Stimulated activated CD8-positive, alpha-beta memory T cell treated with anti-CD3 and anti-CD28 coated beads, Interleukin-15, amount 100 ng/mL, for 1 hour (primary cell): ENCODE data around the gene CDKL1.
"Not testable (repeated sequence)": the region's sequence is repeated elsewhere in the genome, so short reads cannot be mapped to it uniquely, and the experiment has no call there.

Experiments used
- DNase-seq: peaks from one replicate; pipeline ENCODE4 v3.0.0-alpha.2; 2020; ENCODE audit warnings: low read depth

The CDKL1 gene

GRCh38 chr14:50356283-50356682 lies 40.4 kb downstream of the CDKL1 start:
- not testable (repeated sequence) for DNase-seq

- DNase-seq: no peak
These were observed 41.0 kb downstream of the CDKL1 start for GRCh38 chr14:50355692-50356091.

- no peak for DNase-seq
These were observed 42.2 kb downstream of the CDKL1 start for GRCh38 chr14:50354527-50354926.

- no peak for DNase-seq
These were observed 43.6 kb downstream of the CDKL1 start for GRCh38 chr14:50353126-50353525.

GRCh38 chr14:50352584-50352983 lies 44.1 kb downstream of the CDKL1 start:
- no peak for DNase-seq

- DNase-seq: no peak
These were observed 45.7 kb downstream of the CDKL1 start for GRCh38 chr14:50350975-50351374.

- no peak for DNase-seq
These were observed 47.7 kb downstream of the CDKL1 start for GRCh38 chr14:50348933-50349332.

GRCh38 chr14:50347521-50347920 lies 49.2 kb downstream of the CDKL1 start:
- no peak for DNase-seq

- DNase-seq: no peak
These were observed 50.7 kb downstream of the CDKL1 start for GRCh38 chr14:50345846-50346422.

GRCh38 chr14:50344876-50345563 lies 51.7 kb downstream of the CDKL1 start:
- DNase-seq: no peak

- DNase-seq: no peak
These were observed 52.4 kb downstream of the CDKL1 start for GRCh38 chr14:50344116-50344775.

- DNase-seq: no peak
These were observed 53.2 kb downstream of the CDKL1 start for GRCh38 chr14:50343434-50343833.

GRCh38 chr14:50342221-50343078 lies 54.2 kb downstream of the CDKL1 start:
- DNase-seq: no peak

- DNase-seq: no peak
These were observed 55.7 kb downstream of the CDKL1 start for GRCh38 chr14:50340963-50341362.

GRCh38 chr14:50340045-50340444 lies 56.6 kb downstream of the CDKL1 start:
- DNase-seq: no peak

GRCh38 chr14:50339178-50339804 lies 57.4 kb downstream of the CDKL1 start:
- DNase-seq: no peak

GRCh38 chr14:50338587-50338986 lies 58.1 kb downstream of the CDKL1 start:
- no peak for DNase-seq

GRCh38 chr14:50335989-50336824 lies 60.5 kb downstream of the CDKL1 start:
- no peak for DNase-seq

- DNase-seq: no peak
These were observed 61.3 kb downstream of the CDKL1 start for GRCh38 chr14:50335389-50335788.

GRCh38 chr14:50334211-50334610 lies 62.5 kb downstream of the CDKL1 start:
- DNase-seq: no peak

- DNase-seq: no peak
These were observed 63.6 kb downstream of the CDKL1 start for GRCh38 chr14:50333014-50333509.
